HG03571 (cell line): ENCODE measurements around the gene COX8A.

ENCODE experiments used
- ATAC-seq: cut with Tn5 transposase; IDR thresholded peaks from one replicate; pipeline ENCODE4 v1.9.1; 2021; ENCODE audit not compliant: unreplicated experiment

Gene COX8A

DNA sequence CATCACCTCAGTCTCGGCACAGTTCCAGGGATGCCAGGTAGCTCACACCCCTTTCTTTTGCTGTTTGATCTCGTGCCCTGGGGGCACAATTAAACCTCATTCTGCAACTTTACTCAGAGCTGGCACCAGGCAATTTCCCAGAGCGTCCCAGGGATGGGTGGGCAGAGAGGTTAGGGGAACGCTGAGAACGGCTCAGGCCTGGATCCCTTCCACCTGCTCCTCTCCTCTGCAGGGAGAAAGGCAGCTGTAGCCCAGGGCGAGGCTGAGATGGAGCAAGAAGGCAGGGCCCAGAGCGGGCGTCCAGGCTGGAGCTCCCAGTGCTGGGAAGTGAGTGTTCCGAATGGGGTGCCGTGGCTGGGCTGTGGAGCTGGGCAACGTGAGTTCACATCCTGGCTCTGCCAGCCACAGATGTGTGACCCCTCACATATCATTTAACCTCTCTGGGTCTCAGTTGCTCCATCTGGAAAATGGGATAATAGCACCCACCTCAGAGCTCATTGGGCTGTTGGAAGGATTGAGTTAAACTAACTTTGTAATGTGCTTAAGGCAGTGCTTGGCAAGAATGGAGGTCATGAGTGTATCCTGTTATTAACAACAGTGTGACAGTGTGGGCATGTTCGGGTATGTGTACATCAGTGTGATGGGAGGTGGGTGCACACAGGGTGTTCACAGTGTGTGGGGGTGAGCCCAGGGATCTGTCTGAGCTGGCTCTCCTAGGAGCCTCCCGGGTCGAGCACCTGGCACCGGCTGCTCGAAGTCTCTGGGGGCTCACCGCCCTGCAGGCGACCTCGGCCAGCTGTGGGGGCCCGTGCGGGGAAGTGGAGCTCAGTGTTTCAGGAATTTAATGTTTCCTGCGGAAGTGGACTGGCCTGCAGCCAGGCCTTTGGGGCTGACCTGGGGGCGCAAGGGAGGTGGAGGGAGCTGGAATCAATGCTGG is 27.3 kb downstream of the COX8A start:
- no peak for ATAC-seq

GRCh38 chr11:64003807-64004589 is 29.6 kb downstream of the COX8A start:
- no peak for ATAC-seq

- ATAC-seq: no peak
These were observed 30.2 kb downstream of the COX8A start for GRCh38 chr11:64004590-64004984.

- no peak for ATAC-seq
These were observed 31.3 kb downstream of the COX8A start for GRCh38 chr11:64005691-64006090.

DNA sequence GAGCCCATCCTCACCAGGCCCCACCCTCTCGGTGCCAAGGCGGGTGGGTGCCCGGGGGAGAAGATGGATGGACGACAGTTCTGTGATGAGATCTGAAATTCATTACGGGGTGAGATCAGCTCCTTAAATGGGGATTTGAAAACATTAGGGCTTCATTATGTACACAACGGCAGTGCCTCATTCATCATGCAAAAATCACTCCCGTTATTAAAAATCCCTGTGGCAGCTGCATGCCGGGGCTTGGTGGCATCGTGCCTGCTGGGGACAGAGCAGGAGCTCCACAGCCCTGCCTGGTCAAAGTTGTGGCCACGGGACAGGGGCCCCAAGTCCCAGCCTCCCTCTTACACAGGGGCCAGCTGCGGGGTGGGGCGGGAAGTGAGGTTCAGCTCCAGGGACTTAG is 32.0 kb downstream of the COX8A start:
- ATAC-seq: no peak

GRCh38 chr11:64007160-64007628 is 32.8 kb downstream of the COX8A start:
- no peak for ATAC-seq

GRCh38 chr11:64007629-64008282 is 33.3 kb downstream of the COX8A start:
- no peak for ATAC-seq

GRCh38 chr11:64008283-64008913 is 34.0 kb downstream of the COX8A start:
- ATAC-seq: no peak

DNA sequence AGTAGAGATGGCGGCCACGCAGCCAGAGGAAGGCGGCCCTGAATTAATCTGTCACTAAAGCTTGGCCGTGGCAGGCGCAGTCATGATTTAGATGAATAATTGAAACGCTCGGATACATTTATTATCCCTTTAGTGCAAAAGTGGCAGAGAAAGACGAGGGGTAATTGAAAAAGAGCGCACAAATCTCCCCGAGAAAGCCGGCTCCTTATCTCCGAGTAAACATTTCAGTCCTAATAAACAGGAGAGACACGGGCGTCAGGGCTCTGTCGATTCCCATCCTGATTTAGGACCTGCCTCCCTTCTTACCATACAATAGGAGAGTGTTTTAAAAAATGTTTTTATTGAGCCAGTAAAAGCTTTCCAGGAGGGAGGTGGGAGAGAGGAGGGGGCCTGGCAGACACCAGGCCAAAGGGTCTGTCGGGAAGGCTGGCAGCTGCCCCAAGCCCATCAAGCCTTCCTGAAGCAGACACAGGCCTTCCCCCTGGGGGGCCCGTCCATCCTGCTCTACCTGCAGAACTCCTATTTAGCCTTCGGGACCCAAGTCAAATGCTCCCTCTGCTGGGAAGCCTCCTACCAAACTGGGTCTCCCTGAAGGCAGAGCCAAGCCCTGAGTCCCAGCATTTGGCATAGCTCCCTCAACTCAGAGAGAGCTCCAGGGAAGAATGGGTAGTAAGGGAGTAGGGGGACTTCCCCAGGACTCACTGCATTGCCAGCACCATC is 34.7 kb downstream of the COX8A start:
- ATAC-seq: no peak

- ATAC-seq: no peak
These were observed 35.3 kb downstream of the COX8A start for GRCh38 chr11:64009710-64010109.

DNA sequence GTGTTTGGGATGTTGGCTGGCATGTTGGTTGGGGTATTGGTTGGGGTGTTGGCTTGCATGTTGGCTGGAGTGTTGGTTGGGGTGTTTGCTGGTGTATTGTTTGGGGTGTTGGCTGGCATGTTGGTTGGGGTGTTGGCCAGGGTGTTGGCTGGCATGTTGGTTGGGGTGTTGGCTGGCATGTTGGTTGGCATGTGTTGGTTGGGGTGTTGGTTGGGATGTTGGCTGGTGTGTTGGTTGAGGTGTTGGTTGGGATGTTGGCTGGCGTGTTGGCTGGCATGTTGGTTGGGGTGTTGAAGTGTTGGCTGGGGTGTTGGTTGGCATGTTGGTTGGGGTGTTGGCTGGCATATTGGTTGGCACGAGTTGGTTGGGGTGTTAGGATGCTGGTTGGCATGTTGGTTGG is 36.4 kb downstream of the COX8A start:
- ATAC-seq: no peak

GRCh38 chr11:64011371-64011770 is 37.0 kb downstream of the COX8A start:
- no peak for ATAC-seq

- no peak for ATAC-seq
These were observed 38.9 kb downstream of the COX8A start for GRCh38 chr11:64013141-64013896.

GRCh38 chr11:64014356-64014755 is 39.9 kb downstream of the COX8A start:
- ATAC-seq: no peak

- no peak for ATAC-seq
These were observed 41.1 kb downstream of the COX8A start for GRCh38 chr11:64015510-64015909.

GRCh38 chr11:64015935-64016845 is 41.8 kb downstream of the COX8A start:
- no peak for ATAC-seq

DNA sequence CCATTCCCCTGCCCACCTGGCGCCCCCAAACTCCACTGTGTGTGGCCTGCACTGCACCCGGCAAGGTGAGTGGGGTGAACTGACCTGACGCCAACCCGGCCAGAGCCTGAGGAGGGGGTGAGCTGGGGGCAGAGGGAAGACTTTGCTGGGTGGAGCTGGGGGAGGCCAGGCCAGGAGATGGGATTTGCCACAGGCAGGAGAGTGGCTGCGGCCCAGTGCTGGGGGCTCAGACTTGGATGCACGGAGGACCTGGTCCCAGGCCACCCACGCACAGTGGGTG is 43.5 kb downstream of the COX8A start:
- ATAC-seq: no peak

- no peak for ATAC-seq
These were observed 43.9 kb downstream of the COX8A start for GRCh38 chr11:64018310-64018709.
